ENCODE measurements around the gene ZSWIM1. TPM values are rescaled to one million over a fixed set of nuclear protein-coding genes. Genes with fewer than 3 reads are reported as not detected.

ZSWIM1 gene
- total and polyA plus RNA-seq, 2 of the 13 experiments (the other 11 are each of a cell fraction or from before 2014, with no cell fraction given) = 9.5 to 11.7 TPM

DNA sequence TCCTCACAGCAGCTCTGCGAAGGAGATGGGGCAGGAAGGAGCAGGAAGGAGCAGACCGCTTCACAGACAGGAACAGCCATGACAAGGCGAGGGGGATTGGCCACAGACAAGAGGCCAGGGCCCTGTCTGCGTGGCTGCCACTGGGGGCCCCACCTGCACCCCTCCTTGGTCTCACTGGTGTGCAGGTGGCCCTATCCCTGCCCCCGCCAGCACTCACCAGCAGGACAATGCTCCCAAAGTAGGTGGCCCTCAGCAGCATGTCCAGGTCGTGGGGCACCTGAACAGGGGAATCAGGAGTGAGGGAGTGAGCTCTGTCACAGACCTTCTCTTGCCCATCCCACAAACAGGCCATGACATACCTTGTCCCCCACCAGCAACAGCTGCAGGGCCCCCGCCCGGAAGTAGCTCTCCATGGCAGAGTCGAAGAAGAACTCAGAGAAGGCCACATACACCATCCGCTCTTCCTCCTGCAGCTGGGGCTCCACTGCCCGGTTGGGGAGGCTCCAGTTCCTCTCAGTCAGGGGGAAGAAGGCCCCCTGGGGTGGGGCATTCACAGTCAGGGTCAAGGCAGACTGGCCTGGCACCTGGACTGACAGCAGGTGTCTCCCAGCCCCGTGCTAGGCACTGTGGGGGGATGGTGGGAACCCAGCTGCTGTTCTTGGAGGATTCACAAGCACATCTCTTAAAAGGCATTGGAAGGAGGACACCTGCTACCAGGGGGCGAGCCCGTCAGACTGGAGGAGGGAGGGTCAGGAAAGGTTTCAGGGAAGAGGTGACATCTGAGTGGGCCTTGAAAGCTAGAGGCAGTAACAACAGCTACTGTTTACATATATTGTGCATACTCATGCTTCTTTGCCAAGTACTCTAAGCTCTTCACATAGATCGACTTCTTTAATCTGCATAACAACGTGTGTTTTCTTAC, 23.8 kb downstream of the ZSWIM1 start (continued):
- TF ChIP-seq, protein P1, sequence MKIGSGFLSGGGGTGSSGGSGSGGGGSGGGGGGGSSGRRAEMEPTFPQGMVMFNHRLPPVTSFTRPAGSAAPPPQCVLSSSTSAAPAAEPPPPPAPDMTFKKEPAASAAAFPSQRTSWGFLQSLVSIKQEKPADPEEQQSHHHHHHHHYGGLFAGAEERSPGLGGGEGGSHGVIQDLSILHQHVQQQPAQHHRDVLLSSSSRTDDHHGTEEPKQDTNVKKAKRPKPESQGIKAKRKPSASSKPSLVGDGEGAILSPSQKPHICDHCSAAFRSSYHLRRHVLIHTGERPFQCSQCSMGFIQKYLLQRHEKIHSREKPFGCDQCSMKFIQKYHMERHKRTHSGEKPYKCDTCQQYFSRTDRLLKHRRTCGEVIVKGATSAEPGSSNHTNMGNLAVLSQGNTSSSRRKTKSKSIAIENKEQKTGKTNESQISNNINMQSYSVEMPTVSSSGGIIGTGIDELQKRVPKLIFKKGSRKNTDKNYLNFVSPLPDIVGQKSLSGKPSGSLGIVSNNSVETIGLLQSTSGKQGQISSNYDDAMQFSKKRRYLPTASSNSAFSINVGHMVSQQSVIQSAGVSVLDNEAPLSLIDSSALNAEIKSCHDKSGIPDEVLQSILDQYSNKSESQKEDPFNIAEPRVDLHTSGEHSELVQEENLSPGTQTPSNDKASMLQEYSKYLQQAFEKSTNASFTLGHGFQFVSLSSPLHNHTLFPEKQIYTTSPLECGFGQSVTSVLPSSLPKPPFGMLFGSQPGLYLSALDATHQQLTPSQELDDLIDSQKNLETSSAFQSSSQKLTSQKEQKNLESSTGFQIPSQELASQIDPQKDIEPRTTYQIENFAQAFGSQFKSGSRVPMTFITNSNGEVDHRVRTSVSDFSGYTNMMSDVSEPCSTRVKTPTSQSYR (CRISPR knock-in tag; IDR thresholded peaks at IDR 0.05; ENCODE audit: borderline replicate concordance) = peak; percentile 45; the same call in 1 of the 2 replicates
- peak; percentile 69 for TF ChIP-seq AGO2 (optimal IDR thresholded peaks at IDR 0.05; ENCODE audit: low read depth, low read length)
- TF ChIP-seq ZNF704 (CRISPR knock-in tag; IDR thresholded peaks at IDR 0.05; ENCODE audit: borderline replicate concordance) = peak; percentile 24; the same call in 1 of the 2 replicates
- TF ChIP-seq XBP1 (CRISPR knock-in tag; IDR thresholded peaks at IDR 0.05) = no peak
- TF ChIP-seq UBTF (CRISPR knock-in tag; IDR thresholded peaks at IDR 0.05) = peak; percentile 22; the same call in 1 of the 2 replicates
- no peak for TF ChIP-seq NFKB2 (CRISPR knock-in tag; IDR thresholded peaks at IDR 0.05; ENCODE audit: borderline replicate concordance)
- peak; percentile 14; the same call in 1 of the 2 replicates for TF ChIP-seq ZNF768 (CRISPR knock-in tag; IDR thresholded peaks at IDR 0.05)
- no peak for TF ChIP-seq MXI1 (IDR thresholded peaks at IDR 0.05; ENCODE audit: borderline replicate concordance, low read depth, low read length)
- TF ChIP-seq MAF1 (CRISPR knock-in tag; IDR thresholded peaks at IDR 0.05; ENCODE audit: borderline replicate concordance) = 0 out of 2 replicates have a peak, but pooled peaks have one; percentile 5
- TF ChIP-seq KLF16 (CRISPR knock-in tag; IDR thresholded peaks at IDR 0.05) = 0 out of 4 replicates have a peak, but pooled peaks of 1 of the 2 experiments have one; percentile 32
- TF ChIP-seq, protein P2, sequence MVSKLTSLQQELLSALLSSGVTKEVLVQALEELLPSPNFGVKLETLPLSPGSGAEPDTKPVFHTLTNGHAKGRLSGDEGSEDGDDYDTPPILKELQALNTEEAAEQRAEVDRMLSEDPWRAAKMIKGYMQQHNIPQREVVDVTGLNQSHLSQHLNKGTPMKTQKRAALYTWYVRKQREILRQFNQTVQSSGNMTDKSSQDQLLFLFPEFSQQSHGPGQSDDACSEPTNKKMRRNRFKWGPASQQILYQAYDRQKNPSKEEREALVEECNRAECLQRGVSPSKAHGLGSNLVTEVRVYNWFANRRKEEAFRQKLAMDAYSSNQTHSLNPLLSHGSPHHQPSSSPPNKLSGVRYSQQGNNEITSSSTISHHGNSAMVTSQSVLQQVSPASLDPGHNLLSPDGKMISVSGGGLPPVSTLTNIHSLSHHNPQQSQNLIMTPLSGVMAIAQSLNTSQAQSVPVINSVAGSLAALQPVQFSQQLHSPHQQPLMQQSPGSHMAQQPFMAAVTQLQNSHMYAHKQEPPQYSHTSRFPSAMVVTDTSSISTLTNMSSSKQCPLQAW (CRISPR knock-in tag; IDR thresholded peaks at IDR 0.05) = peak; percentile 56; the same call in 1 of the 2 replicates
- 0 out of 2 replicates have a peak, but pooled peaks have one; percentile 6 for TF ChIP-seq GFI1 (CRISPR knock-in tag; IDR thresholded peaks at IDR 0.05; ENCODE audit: borderline replicate concordance)
- TF ChIP-seq, protein P3, sequence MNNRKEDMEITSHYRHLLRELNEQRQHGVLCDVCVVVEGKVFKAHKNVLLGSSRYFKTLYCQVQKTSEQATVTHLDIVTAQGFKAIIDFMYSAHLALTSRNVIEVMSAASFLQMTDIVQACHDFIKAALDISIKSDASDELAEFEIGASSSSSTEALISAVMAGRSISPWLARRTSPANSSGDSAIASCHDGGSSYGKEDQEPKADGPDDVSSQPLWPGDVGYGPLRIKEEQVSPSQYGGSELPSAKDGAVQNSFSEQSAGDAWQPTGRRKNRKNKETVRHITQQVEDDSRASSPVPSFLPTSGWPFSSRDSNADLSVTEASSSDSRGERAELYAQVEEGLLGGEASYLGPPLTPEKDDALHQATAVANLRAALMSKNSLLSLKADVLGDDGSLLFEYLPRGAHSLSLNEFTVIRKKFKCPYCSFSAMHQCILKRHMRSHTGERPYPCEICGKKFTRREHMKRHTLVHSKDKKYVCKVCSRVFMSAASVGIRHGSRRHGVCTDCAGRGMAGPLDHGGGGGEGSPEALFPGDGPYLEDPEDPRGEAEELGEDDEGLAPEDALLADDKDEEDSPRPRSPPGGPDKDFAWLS (CRISPR knock-in tag; IDR thresholded peaks at IDR 0.05; ENCODE audit: borderline replicate concordance) = no peak
- peak; percentile 57; the same call in 1 of the 2 replicates for TF ChIP-seq ZBTB7A (CRISPR knock-in tag; IDR thresholded peaks at IDR 0.05)
- TF ChIP-seq POLR2AphosphoS2 (IDR thresholded peaks at IDR 0.05; ENCODE audit: low read depth, low read length) = no peak
- 0 out of 2 replicates have a peak, but pooled peaks have one; percentile 52 for TF ChIP-seq HIVEP1 (CRISPR knock-in tag; IDR thresholded peaks at IDR 0.05)
